K562 (cell line): ENCODE measurements around the gene RIC3. TPM values are rescaled to one million over a fixed set of nuclear protein-coding genes. Genes with fewer than 3 reads are reported as not detected.

Experiments used
- ATAC-seq: fragments of 200-7000 bp; cut with Tn5 transposase; 3 replicates; pipeline ENCODE4 v1.9.1; 2020; ENCODE audit warnings: moderate library complexity
- BruUV-seq: library from RNA; stranded (reverse); fragments of 400-500 nt; replicated peaks from 2 replicates; lab custom pipeline; 2021; lab: Mats Ljungman, UMichigan
- CTCF ChIA-PET: fragments of 300-600 bp; formaldehyde crosslinking; extraction: SDS; loops from one replicate; lab custom pipeline; 2021; ENCODE audit warnings: low intra/inter-chr PET ratio; lab: Yijun Ruan, JAX
- POLR2A ChIA-PET: fragments of 300-600, 350-650 bp; sonication (Branson Sonifier 250); formaldehyde crosslinking; extraction: SDS; loops from one replicate; lab custom pipeline; 2021; ENCODE audit warnings: antibody characterized with exemption, inconsistent platforms; lab: Yijun Ruan, JAX
- DNase-seq, 4 experiments: peaks; one replicate each; pipeline versions ENCODE4 v3.0.0 to v3.0.0-alpha.2; 2011 to 2018; ENCODE audit warnings: low spot score in 3 of 4, mixed read lengths in 3 of 4; ENCODE audit errors: extremely low read depth in 1 of 4
- FAIRE-seq: peaks from 2 replicates; lab custom pipeline; 2011; peaks lifted over from hg19 to GRCh38; lab: Jason Lieb, UNC
- H2AFZ ChIP-seq: 2 replicates; pipeline ENCODE4 v1.6.0; 2011; ENCODE audit warnings: low read depth, low read length, control low read depth, inconsistent platforms
- H3K27ac ChIP-seq: fragments of 200-600 bp; 3 replicates; pipeline ENCODE4 v1.8.0; 2011; ENCODE audit warnings: low read depth, mild to moderate bottlenecking, control low read depth, inconsistent platforms, low read length, moderate library complexity, mixed read lengths; ENCODE audit errors: extremely low read depth
- H3K27me3 ChIP-seq, 2 experiments: fragments of 300-600 bp in 1 of 2; 2 replicates in 1 of 2; 3 replicates in 1 of 2; pipeline versions ENCODE4 v1.6.0 to v1.8.0; 2011; ENCODE audit warnings: inconsistent platforms in 2 of 2, low read length in 2 of 2, mild to moderate bottlenecking in 1 of 2, mixed read lengths in 1 of 2, moderate library complexity in 1 of 2; ENCODE audit not compliant: control insufficient read depth in 2 of 2, insufficient read depth in 2 of 2
- H3K36me3 ChIP-seq: fragments of 300-600 bp; 3 replicates; pipeline ENCODE4 v1.8.0; 2011; ENCODE audit warnings: mild to moderate bottlenecking, low read length, inconsistent platforms; ENCODE audit not compliant: control insufficient read depth, insufficient read depth
- H3K4me1 ChIP-seq, 2 experiments: fragments of 200-600 bp in 1 of 2; replicated peaks in 1 of 2; 2 replicates in 1 of 2; 3 replicates in 1 of 2; pipeline versions ENCODE4 v1.5.1 to v1.8.0; 2011; ENCODE audit warnings: inconsistent platforms in 2 of 2, low read length in 2 of 2, mild to moderate bottlenecking in 1 of 2, mixed read lengths in 1 of 2, moderate library complexity in 1 of 2; ENCODE audit not compliant: control insufficient read depth in 2 of 2, insufficient read depth in 2 of 2
- H3K4me2 ChIP-seq: 2 replicates; pipeline ENCODE4 v1.6.1; 2011; ENCODE audit warnings: low read length, control low read depth, inconsistent platforms, mixed read lengths; ENCODE audit not compliant: insufficient read depth
- H3K4me3 ChIP-seq: fragments of 200-600 bp; sonication (generic), shearing (Covaris generic); 2 replicates; pipeline ENCODE4 v1.5.1; 2016; ENCODE audit warnings: control low read depth, inconsistent platforms
- H3K79me2 ChIP-seq: fragments of 200-600 bp; 3 replicates; pipeline ENCODE4 v1.8.0; 2011; ENCODE audit warnings: low read length, inconsistent platforms; ENCODE audit not compliant: control insufficient read depth, insufficient read depth
- H3K9ac ChIP-seq, 2 experiments: 2 replicates each; pipeline versions ENCODE4 v1.6.0 to v1.6.1; 2011; ENCODE audit warnings: low read depth in 2 of 2, low read length in 2 of 2, control low read depth in 1 of 2, inconsistent platforms in 1 of 2, mild to moderate bottlenecking in 1 of 2, mixed read lengths in 1 of 2; ENCODE audit not compliant: insufficient read depth in 1 of 2
- H3K9me1 ChIP-seq: one replicate; pipeline ENCODE4 v1.6.0; 2011; ENCODE audit warnings: inconsistent platforms, mild to moderate bottlenecking, low read length, moderate library complexity; ENCODE audit not compliant: control insufficient read depth, insufficient read depth
- H3K9me3 ChIP-seq: replicated peaks from 2 replicates; pipeline ENCODE4 v1.5.1; 2011; ENCODE audit warnings: low read depth, low read length, inconsistent platforms; ENCODE audit not compliant: control insufficient read depth, insufficient read depth
- H4K20me1 ChIP-seq: replicated peaks from 2 replicates; pipeline ENCODE4 v1.6.1; 2011; ENCODE audit warnings: low read length, inconsistent platforms, mixed read lengths; ENCODE audit not compliant: control insufficient read depth, insufficient read depth
- ETV1 ChIP-seq: fragments of 450-650 bp; conservative IDR thresholded peaks from 2 replicates; pipeline ENCODE4 v1.6.1; 2016; ENCODE audit warnings: missing genetic modification characterization, control low read depth, low read depth, missing compliant biosample characterization
- HDAC1 ChIP-seq, 2 experiments: fragments of 450-650 bp; IDR thresholded peaks; 2 replicates each; pipeline ENCODE4 v1.6.1; 2016 to 2017; ENCODE audit warnings: inconsistent platforms in 1 of 2, mild to moderate bottlenecking in 1 of 2, moderate library complexity in 1 of 2
- MXD1 ChIP-seq: fragments of 250-450 bp; sonication (Bioruptor Pico); IDR thresholded peaks from 2 replicates; pipeline ENCODE4 v1.8.0; 2021; ENCODE audit warnings: borderline replicate concordance, mild to moderate bottlenecking, moderate library complexity; ENCODE audit not compliant: poor library complexity, severe bottlenecking
- NR2C2 ChIP-seq, 2 experiments: fragments of 200-800 bp in 1 of 2; sonication (Bioruptor generic) in 1 of 2; sonication (generic) in 1 of 2; formaldehyde crosslinking in 1 of 2; IDR thresholded peaks; 2 replicates each; pipeline versions ENCODE4 v1.6.1 to v1.8.0; 2016 to 2022; ENCODE audit warnings: mild to moderate bottlenecking in 1 of 2, missing compliant biosample characterization in 1 of 2, missing genetic modification characterization in 1 of 2, missing genetic modification reagents in 1 of 2
- RBM39 ChIP-seq: fragments of 200-400 bp; formaldehyde crosslinking; optimal IDR thresholded peaks from 2 replicates; pipeline ENCODE3; 2018; ENCODE audit warnings: low read depth, low read length
- SETDB1 ChIP-seq: IDR thresholded peaks from one replicate; pipeline ENCODE4 v1.6.1; 2012; ENCODE audit warnings: low read length, control low read depth, inconsistent platforms
- ZEB2 ChIP-seq: fragments of 450-650 bp; IDR thresholded peaks from 2 replicates; pipeline ENCODE4 v1.6.1; 2016
- ZNF197 ChIP-seq: fragments of 200-800 bp; sonication (Bioruptor generic); IDR thresholded peaks from 2 replicates; pipeline ENCODE4 v1.6.1; 2016; ENCODE audit warnings: low read depth, missing genetic modification characterization, missing compliant biosample characterization
- ZNF551 ChIP-seq: fragments of 250-450 bp; sonication (Bioruptor Pico); IDR thresholded peaks from 2 replicates; pipeline ENCODE4 v1.5.0; 2021; ENCODE audit warnings: mild to moderate bottlenecking, moderate library complexity
- ZNF592 ChIP-seq: fragments of 450-650 bp; IDR thresholded peaks from 2 replicates; pipeline ENCODE4 v1.6.1; 2017; ENCODE audit warnings: antibody characterized with exemption, mild to moderate bottlenecking
- WGBS: fragments of 100-300 bp; shearing (Covaris generic); methylation state at CpG from one replicate; pipeline ENCODE4 v1.1.6; 2016; ENCODE audit warnings: low coverage, mixed read lengths; ENCODE audit not compliant: insufficient coverage; ENCODE audit errors: missing lambda C conversion rate; 5-methylcytosine and 5-hydroxymethylcytosine counted together
- in situ Hi-C: fragments of 300-500 bp; cut with MboI; formaldehyde crosslinking; loops from 4 replicates; pipeline ENCODE4 v1.15.0; 2018; ENCODE audit warnings: inconsistent platforms, mixed read lengths
- intact Hi-C: fragments of 100-400 bp; cut with micrococcal nuclease; formaldehyde crosslinking; loops from 2 replicates; pipeline ENCODE4 v1.14.2; 2022
- polyA plus RNA-seq, 8 experiments: library from polyadenylated mRNA; depleted of rRNA in 4 of 8; stranded (reverse) in 5 of 8; unstranded in 3 of 8; fragments of >200 nt; fragmentation: Nextera tagmentation in 2 of 8; fragmentation: Illumina TruSeq in 1 of 8; extraction: Ambion mirVana in 2 of 8; extraction: Trizol in 1 of 8; gene quantifications; 2 replicates each; pipeline versions ENCODE4 v1.2.1 to v1.2.3, GENCODE V29; 2011 to 2014; ENCODE audit warnings: inconsistent platforms in 1 of 8, missing spikeins in 1 of 8
- total RNA-seq, 7 experiments: library from RNA; depleted of rRNA in 6 of 7; stranded (reverse); fragments of >200 nt in 6 of 7; fragmentation: Illumina TruSeq in 2 of 7; extraction: Trizol in 2 of 7; gene quantifications; 2 replicates each; pipeline versions ENCODE4 v1.2.1 to v1.2.3, GENCODE V29; 2011 to 2021; ENCODE audit warnings: low replicate concordance in 1 of 7
- TF ChIP-seq, protein P1 (sequence below): fragments of 450-650 bp; IDR thresholded peaks from 2 replicates; pipeline ENCODE4 v1.7.0; 2016; ENCODE audit warnings: borderline replicate concordance
- TF ChIP-seq, protein P2 (sequence below): fragments of 450-650 bp; IDR thresholded peaks from 2 replicates; pipeline ENCODE4 v1.6.1; 2016; ENCODE audit warnings: antibody characterized with exemption
- TF ChIP-seq, protein P3 (sequence below): fragments of 450-650 bp; formaldehyde crosslinking; IDR thresholded peaks from 2 replicates; pipeline ENCODE4 v1.4.0; 2020; ENCODE audit warnings: mild to moderate bottlenecking, moderate library complexity

RIC3 gene
- total and polyA plus RNA-seq, 9 of the 15 experiments (the other 6 are each of a cell fraction or from before 2014, with no cell fraction given) = 0.03 to 0.16 (median 0.05) TPM; not detected in 4

- H3K4me3 ChIP-seq = no peak overlapping the region
- 15% methylated on average over 4 of the region's 5 CpGs for WGBS
- peaks cover 20 to 25% of the 10 kb centered on the region in 2 experiments; a peak in 4 of 5 replicates for H3K4me1 ChIP-seq
- CTCF ChIA-PET = no interaction called here
- no peaks in the 10 kb centered on the region for H3K36me3 ChIP-seq
- intact Hi-C loops = no loop called here
- H2AFZ ChIP-seq = no peak overlapping the region
- FAIRE-seq (no peak), DNase-seq (no peak), ATAC-seq (no peak)
- H3K27me3 ChIP-seq = peaks cover 2 to 9% of the 10 kb centered on the region in 2 experiments; a peak in 1 of 5 replicates
- no peaks in the 10 kb centered on the region for H3K9me1 ChIP-seq
- no peaks in the 10 kb centered on the region for H3K79me2 ChIP-seq
- TF ChIP-seq, protein P1, sequence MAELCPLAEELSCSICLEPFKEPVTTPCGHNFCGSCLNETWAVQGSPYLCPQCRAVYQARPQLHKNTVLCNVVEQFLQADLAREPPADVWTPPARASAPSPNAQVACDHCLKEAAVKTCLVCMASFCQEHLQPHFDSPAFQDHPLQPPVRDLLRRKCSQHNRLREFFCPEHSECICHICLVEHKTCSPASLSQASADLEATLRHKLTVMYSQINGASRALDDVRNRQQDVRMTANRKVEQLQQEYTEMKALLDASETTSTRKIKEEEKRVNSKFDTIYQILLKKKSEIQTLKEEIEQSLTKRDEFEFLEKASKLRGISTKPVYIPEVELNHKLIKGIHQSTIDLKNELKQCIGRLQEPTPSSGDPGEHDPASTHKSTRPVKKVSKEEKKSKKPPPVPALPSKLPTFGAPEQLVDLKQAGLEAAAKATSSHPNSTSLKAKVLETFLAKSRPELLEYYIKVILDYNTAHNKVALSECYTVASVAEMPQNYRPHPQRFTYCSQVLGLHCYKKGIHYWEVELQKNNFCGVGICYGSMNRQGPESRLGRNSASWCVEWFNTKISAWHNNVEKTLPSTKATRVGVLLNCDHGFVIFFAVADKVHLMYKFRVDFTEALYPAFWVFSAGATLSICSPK = no peak
- TF ChIP-seq MXD1 (CRISPR knock-in tag) = no peak
- TF ChIP-seq ZNF592 = no peak
- TF ChIP-seq ETV1 = no peak
- TF ChIP-seq ZNF551 (CRISPR knock-in tag) = no peak
- TF ChIP-seq, protein P2, sequence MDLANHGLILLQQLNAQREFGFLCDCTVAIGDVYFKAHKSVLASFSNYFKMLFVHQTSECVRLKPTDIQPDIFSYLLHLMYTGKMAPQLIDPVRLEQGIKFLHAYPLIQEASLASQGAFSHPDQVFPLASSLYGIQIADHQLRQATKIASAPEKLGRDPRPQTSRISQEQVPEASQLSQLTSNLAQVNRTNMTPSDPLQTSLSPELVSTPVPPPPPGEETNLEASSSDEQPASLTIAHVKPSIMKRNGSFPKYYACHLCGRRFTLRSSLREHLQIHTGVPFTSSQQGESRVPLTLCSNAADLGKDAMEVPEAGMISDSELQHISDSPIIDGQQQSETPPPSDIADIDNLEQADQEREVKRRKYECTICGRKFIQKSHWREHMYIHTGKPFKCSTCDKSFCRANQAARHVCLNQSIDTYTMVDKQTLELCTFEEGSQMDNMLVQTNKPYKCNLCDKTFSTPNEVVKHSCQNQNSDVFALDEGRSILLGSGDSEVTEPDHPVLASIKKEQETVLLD = no peak
- no peak for TF ChIP-seq ZNF197
- TF ChIP-seq, protein P3, sequence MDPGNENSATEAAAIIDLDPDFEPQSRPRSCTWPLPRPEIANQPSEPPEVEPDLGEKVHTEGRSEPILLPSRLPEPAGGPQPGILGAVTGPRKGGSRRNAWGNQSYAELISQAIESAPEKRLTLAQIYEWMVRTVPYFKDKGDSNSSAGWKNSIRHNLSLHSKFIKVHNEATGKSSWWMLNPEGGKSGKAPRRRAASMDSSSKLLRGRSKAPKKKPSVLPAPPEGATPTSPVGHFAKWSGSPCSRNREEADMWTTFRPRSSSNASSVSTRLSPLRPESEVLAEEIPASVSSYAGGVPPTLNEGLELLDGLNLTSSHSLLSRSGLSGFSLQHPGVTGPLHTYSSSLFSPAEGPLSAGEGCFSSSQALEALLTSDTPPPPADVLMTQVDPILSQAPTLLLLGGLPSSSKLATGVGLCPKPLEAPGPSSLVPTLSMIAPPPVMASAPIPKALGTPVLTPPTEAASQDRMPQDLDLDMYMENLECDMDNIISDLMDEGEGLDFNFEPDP = no peak
- TF ChIP-seq SETDB1 = no peak
- no peak for TF ChIP-seq ZEB2
- no peak for TF ChIP-seq RBM39
- no peak for TF ChIP-seq NR2C2 (CRISPR knock-in tag; IDR thresholded peaks at IDR 0.05)
- no peak for TF ChIP-seq NR2C2 (tag; IDR thresholded peaks at IDR 0.05)
- no peak for TF ChIP-seq HDAC1 (IDR thresholded peaks at IDR 0.05)
- TF ChIP-seq, all 486 proteins: peak for 0
- H3K9me3 ChIP-seq = no peaks in the 10 kb centered on the region
- 0 out of 2 replicates have a peak, but pooled peaks cover 3% of the 10 kb centered on the region for H4K20me1 ChIP-seq
- POLR2A ChIA-PET = no interaction called here
- no peak overlapping the region for H3K9ac ChIP-seq
- in situ Hi-C loops = no loop called here
- H3K27ac ChIP-seq = no peak overlapping the region
- H3K4me2 ChIP-seq = no peak overlapping the region
- BruUV-seq = no TSS peak
These were observed 35.2 kb upstream of the RIC3 start for GRCh38 chr11:8204025-8204424.
